NCI-H2196 (cell line): ENCODE data around the gene CDKN2B.
A peak's percentile ranks its signal among the peaks of the same experiment; 100 is the strongest.

Experiments
- DNase-seq: peaks from one replicate; lab custom pipeline; 2025; ENCODE audit not compliant: unreplicated experiment; lab: John Stamatoyannopoulos, UW

Gene CDKN2B

DNA sequence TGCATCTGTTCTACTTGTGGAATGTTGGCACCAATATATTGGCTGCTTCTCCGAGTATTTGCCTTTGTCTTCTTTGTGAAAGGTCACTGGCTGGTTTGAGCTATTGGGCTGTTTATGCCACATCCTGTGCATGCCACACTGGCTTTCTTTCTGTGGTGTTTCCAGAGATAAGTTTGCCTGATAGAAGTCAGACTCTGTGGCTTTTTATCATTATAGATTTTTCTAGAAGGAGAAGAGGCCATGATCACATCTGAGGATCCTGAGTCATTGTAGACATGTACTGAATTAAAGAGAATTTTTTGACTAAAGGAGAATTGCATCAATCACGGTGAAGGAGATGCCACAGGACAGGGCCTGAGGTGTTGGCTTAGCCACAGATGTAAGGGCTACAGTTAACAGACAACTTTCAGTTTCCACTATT is 26.5 kb upstream of the CDKN2B start:
- DNase-seq: no peak

- DNase-seq: no peak
Observed at GRCh38 chr9:22033012-22033630, 24.0 kb upstream of the CDKN2B start.

GRCh38 chr9:22031655-22032411 is 22.7 kb upstream of the CDKN2B start:
- no peak for DNase-seq

DNA sequence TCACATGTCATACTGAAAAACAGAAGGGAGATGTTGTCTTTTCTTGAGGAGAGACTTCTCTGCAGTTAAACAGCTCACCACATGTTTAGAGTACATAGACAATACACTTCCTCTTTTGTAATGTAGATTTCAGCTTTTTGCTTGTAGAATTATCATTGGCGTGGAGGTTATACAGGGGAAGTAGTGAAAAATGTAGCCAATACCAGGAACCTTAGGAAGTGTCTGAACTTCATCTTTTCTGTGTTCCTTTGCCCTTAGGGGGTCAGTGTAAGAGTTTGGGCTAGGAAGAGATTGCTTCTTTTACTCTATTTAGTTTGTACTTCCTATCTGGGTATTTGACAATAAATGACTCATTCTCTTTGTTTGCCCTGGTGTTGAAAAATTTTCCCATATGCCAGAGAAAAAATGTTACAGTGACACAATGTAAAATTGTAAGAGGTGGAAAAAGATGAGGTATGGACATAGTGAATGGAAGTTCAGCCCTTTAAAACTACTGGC is 21.0 kb upstream of the CDKN2B start:
- DNase-seq: no peak

DNA sequence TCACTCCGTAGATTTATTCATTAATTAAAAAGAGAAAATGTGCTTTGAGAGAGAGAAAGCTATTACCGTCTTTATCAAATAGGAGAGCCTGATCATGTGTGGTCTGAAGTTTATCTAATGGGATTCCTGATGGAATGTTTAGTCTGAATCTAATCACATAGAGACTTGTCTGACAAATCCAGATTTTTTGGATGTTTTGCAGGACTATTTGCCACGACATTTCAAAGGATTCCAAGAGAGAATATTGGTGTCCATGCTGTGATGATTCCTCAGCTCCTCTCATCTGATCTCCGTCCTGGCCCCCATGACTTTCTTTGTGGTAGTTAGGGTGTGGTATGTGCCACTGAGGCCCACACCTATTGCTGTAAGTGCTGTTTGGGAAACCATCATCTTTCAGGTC is 20.1 kb upstream of the CDKN2B start:
- no peak for DNase-seq

DNA sequence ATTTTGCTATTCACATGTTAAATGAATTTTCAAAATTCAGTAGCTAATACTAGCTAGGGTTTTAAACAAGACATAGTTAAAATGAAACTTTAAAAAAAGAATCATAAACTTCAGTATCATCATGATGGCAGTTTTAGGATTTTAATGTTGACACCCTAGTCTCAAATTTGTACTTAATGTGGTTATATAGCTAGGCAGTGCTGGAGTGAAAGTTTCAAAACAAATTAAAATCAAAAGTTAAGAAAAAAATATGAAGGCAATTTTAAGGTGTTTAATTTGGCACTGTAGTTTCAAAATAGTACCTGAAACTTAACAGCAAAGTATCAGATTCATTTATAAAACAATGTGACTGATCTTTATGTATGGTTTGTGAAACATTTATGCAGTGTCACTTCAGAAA is 19.3 kb upstream of the CDKN2B start:
- DNase-seq: no peak

DNA sequence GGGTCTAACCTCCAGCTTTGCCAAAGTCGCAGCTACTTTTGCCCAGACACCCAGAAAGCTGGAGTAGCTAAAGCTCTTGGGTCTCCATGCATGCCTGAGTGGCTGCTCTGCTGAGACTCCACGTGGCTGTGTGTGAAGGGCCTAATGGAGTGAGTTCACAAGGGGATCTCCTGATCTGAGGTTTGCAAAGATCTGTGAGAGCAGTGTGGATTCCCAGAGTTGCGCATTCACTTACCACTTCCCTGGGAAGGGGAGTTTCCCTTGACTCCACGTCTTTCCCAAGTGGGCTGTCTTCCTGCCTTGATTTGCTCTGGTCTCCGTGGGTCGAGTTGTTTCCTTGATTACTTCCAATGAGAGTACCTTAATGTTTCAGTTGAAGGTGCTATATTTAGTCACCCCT is 17.6 kb upstream of the CDKN2B start:
- no peak for DNase-seq

DNA sequence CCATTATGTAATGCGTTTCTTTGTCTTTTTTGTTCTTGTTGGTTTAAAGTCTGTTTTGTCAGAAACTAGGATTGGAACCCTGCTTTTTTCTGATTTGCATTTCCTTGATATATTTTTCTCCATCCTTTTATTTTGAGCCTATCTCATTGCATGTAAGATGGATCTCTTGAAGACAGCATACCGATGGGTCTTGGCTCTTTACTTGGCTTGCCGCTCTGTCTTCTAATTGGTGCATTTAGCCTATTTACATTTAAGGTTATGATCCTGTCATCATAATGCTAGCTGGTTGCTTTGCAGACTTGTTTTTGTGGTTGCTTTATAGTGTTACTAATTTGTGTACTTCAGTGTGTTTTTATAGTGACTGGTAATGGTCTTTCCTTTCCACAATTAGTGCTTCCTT is 13.3 kb upstream of the CDKN2B start:
- no peak for DNase-seq

DNA sequence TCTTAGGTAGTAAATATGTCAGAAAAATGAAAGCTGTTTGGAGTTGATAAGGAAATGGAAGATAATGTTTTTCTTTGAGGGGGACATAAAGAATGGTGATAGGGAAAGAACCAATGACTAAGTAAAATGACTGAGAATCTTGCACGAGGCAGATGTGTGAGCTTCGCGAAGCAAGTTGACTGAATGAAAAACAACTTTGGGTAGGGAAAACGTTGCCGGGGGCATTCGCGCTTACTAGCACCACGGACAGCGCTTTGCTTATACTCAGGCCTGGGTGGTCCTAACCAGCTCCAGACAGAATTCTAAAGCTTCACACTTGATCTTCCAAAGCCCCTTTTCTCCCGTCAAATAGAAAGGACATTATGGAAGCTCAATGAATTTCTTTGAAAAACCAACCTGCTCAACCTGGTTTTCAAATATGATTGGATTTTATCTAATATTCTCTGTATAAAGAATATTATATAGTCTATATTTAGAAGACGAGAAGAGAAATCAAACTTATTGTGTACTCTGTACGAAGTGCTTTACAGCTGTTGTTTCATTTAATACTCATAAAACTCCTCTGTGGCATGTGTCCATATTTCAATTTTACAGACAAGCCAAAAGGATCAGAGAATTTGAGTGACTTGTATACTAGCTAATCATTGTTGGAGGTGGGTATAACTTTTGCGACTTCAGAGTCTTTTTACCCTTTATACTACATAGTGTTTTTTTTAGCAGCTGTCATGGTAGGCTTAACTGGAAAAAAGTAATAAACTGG is 1.9 kb upstream of the CDKN2B start:
- DNase-seq: no peak

GRCh38 chr9:22009506-22009867 is 382 bp upstream of the CDKN2B start:
- no peak for DNase-seq

DNA sequence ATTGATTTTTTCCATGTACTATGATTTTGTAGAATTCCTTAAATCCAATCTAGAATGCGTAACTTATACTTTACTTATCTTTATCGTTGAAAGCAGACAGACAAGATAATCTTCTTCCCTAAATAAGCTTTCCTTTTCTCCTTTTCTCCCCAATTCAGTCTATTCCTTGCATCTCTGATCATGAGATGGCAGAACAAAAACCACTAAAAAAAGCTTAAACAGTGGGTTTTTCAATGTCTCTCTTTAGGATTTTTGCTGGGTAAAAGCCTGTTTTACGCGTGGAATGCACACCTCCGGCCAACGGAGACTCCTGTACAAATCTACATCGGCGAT is 755 bp downstream of the CDKN2B start:
- no peak for DNase-seq

GRCh38 chr9:22005702-22006606 is 3.2 kb downstream of the CDKN2B start:
- DNase-seq: no peak

- DNase-seq: no peak
Observed at GRCh38 chr9:22005021-22005701, 3.9 kb downstream of the CDKN2B start.

DNA sequence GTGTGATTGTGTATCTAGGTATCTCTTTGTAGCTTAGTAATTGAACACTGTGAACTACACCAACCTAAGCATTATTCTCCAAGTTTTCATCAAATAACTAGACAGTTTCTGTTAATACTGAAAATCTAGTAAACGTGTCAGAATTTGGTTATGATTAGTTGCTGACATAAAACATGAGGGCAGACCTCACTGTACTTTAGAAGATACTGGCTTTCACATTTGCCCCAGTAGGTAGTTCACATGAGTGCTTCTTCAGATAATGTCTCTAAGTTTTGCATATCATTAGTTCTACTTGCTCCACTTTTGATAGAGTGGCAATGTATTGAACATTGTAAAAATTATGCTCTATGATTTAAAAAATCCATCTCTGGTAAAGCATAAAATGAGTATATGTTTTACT is 7.1 kb downstream of the CDKN2B start:
- no peak for DNase-seq

DNA sequence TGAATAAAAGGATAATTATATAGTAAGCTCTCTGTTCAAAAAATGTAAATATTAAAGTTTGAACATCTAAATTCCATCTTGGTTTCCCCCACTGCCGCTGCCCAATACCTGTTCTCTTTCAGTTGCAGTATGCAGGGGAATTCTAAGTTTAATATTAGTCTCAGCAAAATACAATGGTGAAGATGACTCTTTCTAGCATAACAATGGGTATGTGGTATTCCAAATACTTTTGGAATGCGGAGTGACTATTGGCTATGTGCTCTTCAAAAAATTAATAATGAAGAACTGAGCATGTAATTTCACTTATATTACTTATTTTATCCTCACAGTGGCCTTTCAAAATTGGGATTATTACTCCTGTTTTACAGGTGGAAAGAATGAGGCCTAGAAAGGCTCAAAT is 11.1 kb downstream of the CDKN2B start:
- no peak for DNase-seq

DNA sequence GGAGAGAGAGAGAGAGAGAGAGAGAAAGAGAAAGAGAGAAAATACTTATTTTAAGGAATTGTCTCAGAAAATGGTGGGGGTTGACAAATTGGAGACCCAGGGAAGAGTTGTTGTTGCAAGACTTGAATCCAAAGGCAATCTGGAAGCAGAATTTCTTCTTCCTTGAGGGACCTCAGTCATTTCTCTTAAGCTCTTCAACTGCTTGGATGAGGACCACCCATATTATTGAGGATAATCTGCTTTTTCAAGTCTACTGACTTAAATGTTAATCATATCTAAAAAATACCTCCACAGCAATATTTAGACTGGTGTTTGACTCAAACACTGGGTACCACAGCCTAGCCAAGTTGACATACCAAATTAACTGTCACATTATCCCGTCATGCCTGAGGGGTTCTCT is 11.6 kb downstream of the CDKN2B start:
- no peak for DNase-seq

DNA sequence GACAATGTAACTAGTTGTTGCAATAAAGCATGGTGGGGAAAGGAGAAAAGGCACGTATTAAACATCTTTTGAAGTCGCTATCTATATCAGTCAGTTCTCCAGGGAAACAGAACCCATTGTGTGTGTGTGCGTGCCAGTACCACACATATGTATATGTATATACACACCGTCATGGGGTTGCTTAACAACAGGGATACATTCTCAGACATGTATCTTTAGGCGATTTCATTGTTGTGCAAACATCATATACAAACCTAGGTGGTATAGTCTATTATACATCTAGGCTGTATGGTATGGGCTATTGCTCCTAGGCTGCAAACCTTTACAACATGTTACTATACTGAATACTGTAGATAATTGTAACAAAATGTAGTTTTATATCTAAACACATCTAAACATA is 12.2 kb downstream of the CDKN2B start:
- DNase-seq: no peak

DNA sequence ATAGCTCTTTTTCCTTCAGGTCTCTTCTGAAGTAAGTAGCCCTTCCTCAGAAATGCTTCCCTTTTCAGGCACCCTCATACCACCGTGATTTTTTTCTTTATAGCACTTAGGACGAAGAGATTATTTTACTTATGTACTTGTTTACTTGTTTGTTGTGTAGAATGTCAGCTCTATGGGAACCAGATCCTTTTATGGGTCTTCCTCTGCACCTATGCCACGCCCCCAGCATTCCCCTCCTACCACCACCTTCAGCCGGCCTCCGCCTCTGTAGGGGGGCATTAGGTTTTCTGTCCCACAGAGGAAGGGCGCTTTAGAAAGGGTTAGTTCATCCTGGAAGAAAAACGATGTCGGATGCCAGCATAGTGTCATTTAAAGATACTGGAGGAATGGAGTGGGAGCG is 12.7 kb downstream of the CDKN2B start:
- DNase-seq: peak; percentile 19

DNA sequence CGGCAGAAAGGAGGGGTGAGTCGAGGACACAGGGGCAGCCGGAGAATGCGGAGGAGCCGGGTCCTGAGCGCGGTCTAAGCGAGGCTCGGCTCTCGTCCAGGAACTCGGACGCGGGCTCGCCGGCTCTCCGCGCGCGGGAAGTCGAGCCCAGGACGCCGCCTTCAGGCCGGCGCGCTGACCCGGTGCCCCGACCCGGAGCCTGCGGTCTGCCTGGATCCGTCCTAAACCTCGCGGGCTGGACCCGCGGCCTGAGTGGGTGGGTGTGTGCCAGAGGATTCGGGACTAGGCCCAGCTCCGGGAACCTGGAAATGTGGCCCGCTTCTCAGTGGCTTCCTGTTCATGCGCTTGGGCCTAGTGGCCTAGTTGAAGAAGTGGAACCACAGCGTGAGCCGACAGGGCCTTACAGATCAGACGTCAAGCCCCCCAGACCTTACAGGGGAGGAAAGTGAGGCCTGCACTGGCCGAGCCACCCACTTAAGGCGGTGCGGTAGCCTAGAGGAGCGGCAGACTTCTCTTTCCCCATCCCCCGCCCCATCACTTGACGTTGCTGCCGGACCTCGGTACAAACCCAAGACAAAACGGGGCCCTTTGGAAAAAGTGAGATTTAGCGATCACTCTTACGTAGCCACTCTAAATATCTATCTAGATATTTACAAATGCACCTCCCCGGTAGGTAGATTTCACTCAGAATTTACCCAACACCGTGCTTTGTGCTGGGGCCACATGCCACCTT is 13.3 kb downstream of the CDKN2B start:
- DNase-seq: peak; percentile 43
